Right atrium auricular region (tissue), 2 donors: ENCODE measurements around the gene NR1H4. TPM values are rescaled to one million over a fixed set of nuclear protein-coding genes. Genes with fewer than 3 reads are reported as not detected.

Source experiments
- DNase-seq: peaks from one replicate; pipeline ENCODE4 v3.0.0-alpha.2; 2019; ENCODE audit warnings: low spot score
- H3K27ac ChIP-seq, 2 donors: fragments of 200-600 bp; sonication (generic); 1 replicate in 1 of 2; 2 replicates in 1 of 2; pipeline ENCODE4 v1.5.1; 2016 to 2019
- H3K27me3 ChIP-seq, 2 donors: fragments of 200-600 bp; sonication (generic); one replicate each; pipeline versions ENCODE4 v1.5.1 to v1.6.0; 2017 to 2019
- H3K36me3 ChIP-seq: fragments of 200-600 bp; sonication (generic); one replicate; pipeline ENCODE4 v1.5.1; 2016
- H3K4me1 ChIP-seq, 2 donors: fragments of 200-600 bp; sonication (generic); one replicate each; pipeline versions ENCODE4 v1.5.1 to v1.6.0; 2017 to 2019
- H3K4me3 ChIP-seq, 2 donors: fragments of 200-600 bp; sonication (generic); 1 replicate in 1 of 2; 2 replicates in 1 of 2; pipeline ENCODE4 v1.5.1; 2017 to 2019; ENCODE audit warnings: mild to moderate bottlenecking in 1 of 2, moderate library complexity in 1 of 2
- H3K9me3 ChIP-seq, 2 donors: fragments of 200-600 bp; sonication (generic); one replicate each; pipeline ENCODE4 v1.5.1; 2019
- total RNA-seq, 2 donors: library from RNA; depleted of rRNA; stranded (reverse); fragments of >200 nt; gene quantifications; one replicate each; pipeline ENCODE4 v1.1.0, GENCODE V29; 2016
- TF ChIP-seq, protein P1 (sequence below), 2 donors: fragments of 200-600 bp; sonication (generic); IDR thresholded peaks; one replicate each; pipeline ENCODE4 v1.5.1; 2019; ENCODE audit warnings: antibody characterized with exemption in 2 of 2

The NR1H4 gene
- total RNA-seq, 2 donors from 2014 or later: not detected

DNA sequence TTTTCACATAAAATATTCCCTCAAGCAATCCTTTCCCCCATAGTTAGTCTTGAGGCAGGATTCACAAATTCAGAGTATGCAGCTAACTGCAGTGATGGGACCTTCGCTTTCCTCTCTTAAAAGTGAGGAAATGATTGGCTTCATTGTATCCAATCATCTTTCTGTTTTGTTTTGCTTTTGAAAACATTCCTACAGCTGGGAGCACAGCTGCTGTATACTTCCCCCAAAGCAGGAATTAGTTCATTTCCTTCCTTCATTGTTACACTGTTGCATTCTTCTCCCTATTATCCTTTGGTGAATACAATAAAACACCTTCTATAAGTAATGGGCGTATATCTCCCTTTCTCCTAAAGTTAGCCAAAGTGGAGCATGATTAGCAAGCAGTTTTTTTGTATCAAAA is 90.4 kb downstream of the NR1H4 start:
- peaks cover 0 to 3% of the 10 kb centered on the region in 2 donors for H3K4me1 ChIP-seq
- no peak for DNase-seq
- H3K9me3 ChIP-seq: no peaks in the 10 kb centered on the region
- TF ChIP-seq, protein P1, sequence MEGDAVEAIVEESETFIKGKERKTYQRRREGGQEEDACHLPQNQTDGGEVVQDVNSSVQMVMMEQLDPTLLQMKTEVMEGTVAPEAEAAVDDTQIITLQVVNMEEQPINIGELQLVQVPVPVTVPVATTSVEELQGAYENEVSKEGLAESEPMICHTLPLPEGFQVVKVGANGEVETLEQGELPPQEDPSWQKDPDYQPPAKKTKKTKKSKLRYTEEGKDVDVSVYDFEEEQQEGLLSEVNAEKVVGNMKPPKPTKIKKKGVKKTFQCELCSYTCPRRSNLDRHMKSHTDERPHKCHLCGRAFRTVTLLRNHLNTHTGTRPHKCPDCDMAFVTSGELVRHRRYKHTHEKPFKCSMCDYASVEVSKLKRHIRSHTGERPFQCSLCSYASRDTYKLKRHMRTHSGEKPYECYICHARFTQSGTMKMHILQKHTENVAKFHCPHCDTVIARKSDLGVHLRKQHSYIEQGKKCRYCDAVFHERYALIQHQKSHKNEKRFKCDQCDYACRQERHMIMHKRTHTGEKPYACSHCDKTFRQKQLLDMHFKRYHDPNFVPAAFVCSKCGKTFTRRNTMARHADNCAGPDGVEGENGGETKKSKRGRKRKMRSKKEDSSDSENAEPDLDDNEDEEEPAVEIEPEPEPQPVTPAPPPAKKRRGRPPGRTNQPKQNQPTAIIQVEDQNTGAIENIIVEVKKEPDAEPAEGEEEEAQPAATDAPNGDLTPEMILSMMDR (IDR thresholded peaks at IDR 0.05): no peak
- H3K36me3 ChIP-seq: no peaks in the 10 kb centered on the region
- no peaks in the 10 kb centered on the region for H3K27me3 ChIP-seq
- H3K27ac ChIP-seq: no peak overlapping the region
- H3K4me3 ChIP-seq: no peak overlapping the region

DNA sequence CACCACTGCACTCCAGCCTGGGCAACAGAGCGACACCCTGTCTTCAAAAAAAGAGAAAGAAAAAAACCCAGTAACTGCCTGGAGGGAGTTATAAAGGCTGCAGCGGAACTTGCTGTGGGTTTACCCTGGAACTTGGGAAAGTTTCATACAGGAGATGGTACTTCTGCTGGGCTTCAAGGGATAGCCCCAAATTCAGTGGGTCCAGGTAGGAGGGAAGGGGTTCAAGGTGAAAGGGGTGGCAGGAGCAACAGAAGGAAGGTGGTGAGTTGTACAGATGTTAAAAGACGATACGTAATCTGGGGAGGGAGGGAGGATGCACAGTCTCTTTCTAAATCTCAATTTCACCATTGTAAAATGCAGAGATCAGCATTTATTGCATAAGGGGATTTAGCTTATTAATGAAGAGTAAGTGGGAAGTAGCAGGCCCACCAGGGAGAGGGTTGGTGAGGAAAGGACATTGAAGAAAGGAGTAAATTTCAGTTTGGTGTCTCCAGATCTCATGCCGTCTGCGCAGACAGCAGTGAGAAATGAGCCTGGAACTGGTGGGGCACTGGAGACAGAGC is 91.3 kb downstream of the NR1H4 start:
- H3K4me1 ChIP-seq: peaks cover 0 to 3% of the 10 kb centered on the region in 2 donors
- no peak for DNase-seq
- no peaks in the 10 kb centered on the region for H3K9me3 ChIP-seq
- H3K36me3 ChIP-seq: no peaks in the 10 kb centered on the region
- TF ChIP-seq, protein P1 (IDR thresholded peaks at IDR 0.05): no peak
- H3K27ac ChIP-seq: no peak overlapping the region
- H3K4me3 ChIP-seq: no peak overlapping the region
- H3K27me3 ChIP-seq: no peaks in the 10 kb centered on the region

DNA sequence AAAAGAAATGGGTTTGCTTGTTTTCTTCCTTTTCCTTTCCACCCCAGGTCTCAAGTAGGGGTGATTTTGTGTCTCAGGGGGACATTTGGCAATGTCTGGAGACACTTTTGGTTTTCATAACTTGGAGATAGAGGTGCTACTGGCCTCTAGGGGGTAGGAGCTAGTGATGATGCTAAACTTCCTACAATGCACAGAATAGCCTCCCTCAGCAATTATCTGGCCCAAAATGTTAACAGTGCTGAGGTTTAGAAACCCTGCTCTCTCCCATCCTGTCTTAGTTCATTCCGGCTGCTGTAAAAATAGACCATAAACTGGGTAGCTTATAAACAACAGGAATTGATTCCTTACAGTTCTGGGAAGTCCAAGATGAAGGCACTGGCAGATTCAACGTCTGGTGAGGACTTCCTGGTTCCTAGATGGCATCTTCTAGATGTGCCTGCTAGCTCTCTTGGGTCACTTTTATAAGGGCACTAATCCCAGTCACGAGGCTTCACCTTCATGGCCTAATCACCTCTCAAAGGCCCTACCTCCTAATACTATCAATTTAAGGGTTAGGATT is 92.4 kb downstream of the NR1H4 start:
- Histone ChIP-seq H3K27ac (no peak overlapping the region), H3K36me3 (no peaks in the 10 kb centered on the region), H3K4me1 (peaks cover 0 to 3% of the 10 kb centered on the region in 2 donors), H3K27me3 (no peaks in the 10 kb centered on the region), H3K4me3 (no peak overlapping the region), H3K9me3 (no peaks in the 10 kb centered on the region)
- no peak for DNase-seq
- TF ChIP-seq, protein P1 (IDR thresholded peaks at IDR 0.05): no peak

DNA sequence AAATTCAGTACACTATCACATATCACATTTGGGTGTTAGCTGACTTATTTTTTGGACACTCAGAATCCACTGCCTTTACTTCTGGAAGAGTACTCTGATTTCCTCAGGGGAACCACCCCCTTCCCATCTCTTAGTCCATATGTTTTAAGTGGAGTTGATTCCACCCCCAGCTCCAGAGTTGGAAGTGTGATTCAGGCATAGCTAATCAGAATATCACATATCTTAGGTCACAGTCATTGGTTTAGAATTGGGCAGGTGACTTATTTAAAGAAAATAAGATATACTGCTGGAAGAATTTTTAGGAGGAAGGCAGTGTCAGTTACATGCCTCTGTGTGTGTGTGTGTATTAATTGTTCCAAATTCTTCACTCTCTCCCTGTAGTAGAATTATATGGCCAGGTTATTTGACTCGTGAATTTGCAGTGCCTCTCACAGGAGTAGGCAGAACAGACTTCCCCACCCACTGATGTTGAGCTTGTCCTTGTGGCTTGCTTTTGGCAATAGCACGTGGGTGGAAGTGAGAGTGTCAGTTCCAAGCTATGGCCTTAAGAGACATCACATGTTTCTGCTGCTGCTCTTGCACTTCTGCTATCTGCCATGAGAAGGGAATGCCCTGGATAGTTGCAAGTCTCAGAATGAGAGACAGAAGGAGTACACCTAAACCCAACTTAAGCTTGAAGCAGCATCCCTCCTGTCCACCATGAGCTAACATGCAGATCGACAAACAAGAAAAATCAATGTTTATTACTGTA is 93.4 kb downstream of the NR1H4 start:
- H3K27me3 ChIP-seq: no peaks in the 10 kb centered on the region
- no peak for DNase-seq

DNA sequence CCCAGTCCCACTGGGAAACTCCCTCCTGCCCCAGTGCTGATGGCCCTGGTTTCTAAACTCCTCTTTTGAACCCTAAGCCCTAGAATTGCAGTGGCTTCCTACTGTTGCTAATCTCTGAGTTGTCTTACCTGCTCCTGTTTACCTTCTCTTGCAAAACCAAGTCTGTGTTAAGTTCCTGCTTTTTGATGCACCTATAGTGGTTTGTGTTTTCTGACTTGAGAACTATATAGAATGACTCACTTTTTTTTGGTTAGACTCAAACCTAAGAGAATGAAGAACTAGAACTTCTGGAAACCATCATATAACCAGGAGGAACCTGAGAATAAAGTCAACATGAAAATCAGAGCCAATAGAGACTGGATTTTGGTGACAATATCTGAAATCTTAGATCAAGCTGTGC is 94.3 kb downstream of the NR1H4 start:
- TF ChIP-seq, protein P1 (IDR thresholded peaks at IDR 0.05): no peak
- Histone ChIP-seq H3K4me3 (no peak overlapping the region), H3K27me3 (no peaks in the 10 kb centered on the region), H3K4me1 (peaks cover 0 to 5% of the 10 kb centered on the region in 2 donors), H3K9me3 (no peaks in the 10 kb centered on the region), H3K27ac (no peak overlapping the region), H3K36me3 (no peaks in the 10 kb centered on the region)
- DNase-seq: no peak

More for the DNA sequence above, 93.4 kb downstream of the NR1H4 start:
- TF ChIP-seq, protein P1 (IDR thresholded peaks at IDR 0.05): no peak
- Histone ChIP-seq H3K4me3 (no peak overlapping the region), H3K4me1 (peaks cover 0 to 3% of the 10 kb centered on the region in 2 donors), H3K36me3 (no peaks in the 10 kb centered on the region), H3K27ac (no peak overlapping the region), H3K9me3 (no peaks in the 10 kb centered on the region)
